HEK293 (cell line): ENCODE data around the gene DCAKD.

ENCODE experiments used
- CTCF ChIA-PET: fragments of 350-600 bp; formaldehyde crosslinking; extraction: SDS; loops from one replicate; lab custom pipeline; 2021; ENCODE audit warnings: antibody characterized with exemption; lab: Yijun Ruan, JAX
- POLR2A ChIA-PET: fragments of 300-600 bp; formaldehyde crosslinking; extraction: SDS; loops from one replicate; lab custom pipeline; 2020; ENCODE audit warnings: antibody characterized with exemption, inconsistent platforms; lab: Yijun Ruan, JAX
- H3K27ac ChIP-seq: fragments of 200-500 bp; sonication (Bioruptor generic); 2 replicates; pipeline ENCODE4 v1.5.1; 2014; ENCODE audit warnings: low read depth, low read length, control low read depth, inconsistent platforms; ENCODE audit errors: extremely low read depth
- H3K36me3 ChIP-seq, 2 experiments: fragments of 200-500 bp in 1 of 2; sonication (Bioruptor generic) in 1 of 2; 1 replicate in 1 of 2; 2 replicates in 1 of 2; pipeline ENCODE4 v1.5.1; 2014 to 2017; ENCODE audit warnings: inconsistent platforms in 2 of 2, low read length in 2 of 2; ENCODE audit not compliant: control insufficient read depth in 2 of 2, insufficient read depth in 1 of 2
- H3K4me1 ChIP-seq: fragments of 200-500 bp; sonication (Bioruptor generic); 2 replicates; pipeline ENCODE4 v1.5.1; 2014; ENCODE audit warnings: mild to moderate bottlenecking, low read length, inconsistent platforms; ENCODE audit not compliant: control insufficient read depth, insufficient read depth
- H3K4me3 ChIP-seq: 2 replicates; pipeline ENCODE4 v1.5.1; 2011; ENCODE audit warnings: low read depth, mild to moderate bottlenecking, control low read depth, low read length, moderate library complexity
- H3K9me3 ChIP-seq: fragments of 200-500 bp; sonication (Bioruptor generic); 2 replicates; pipeline ENCODE4 v1.5.1; 2014; ENCODE audit warnings: low read depth, low read length, inconsistent platforms; ENCODE audit not compliant: control insufficient read depth, insufficient read depth
- EGR2 ChIP-seq: fragments of 450-650 bp; formaldehyde crosslinking; IDR thresholded peaks from 2 replicates; pipeline ENCODE4 v1.5.1; 2016; ENCODE audit warnings: low read depth, missing biosample characterization, missing genetic modification characterization
- GFI1B ChIP-seq: fragments of 450-650 bp; formaldehyde crosslinking; IDR thresholded peaks from 2 replicates; pipeline ENCODE4 v1.5.1; 2016; ENCODE audit warnings: missing biosample characterization, missing genetic modification characterization
- IKZF3 ChIP-seq: fragments of 450-650 bp; IDR thresholded peaks from 2 replicates; pipeline ENCODE4 v1.5.0; 2018; ENCODE audit warnings: missing biosample characterization, mild to moderate bottlenecking, missing genetic modification characterization, moderate library complexity
- SCRT2 ChIP-seq: fragments of 450-650 bp; formaldehyde crosslinking; IDR thresholded peaks from 2 replicates; pipeline ENCODE4 v1.5.1; 2016; ENCODE audit warnings: missing biosample characterization, missing genetic modification characterization
- SP3 ChIP-seq: fragments of 450-650 bp; formaldehyde crosslinking; IDR thresholded peaks from 2 replicates; pipeline ENCODE4 v1.5.1; 2016; ENCODE audit warnings: missing biosample characterization, missing genetic modification characterization
- WT1 ChIP-seq: fragments of 450-650 bp; formaldehyde crosslinking; IDR thresholded peaks from 2 replicates; pipeline ENCODE4 v1.5.1; 2016; ENCODE audit warnings: missing biosample characterization, missing genetic modification characterization
- ZBTB20 ChIP-seq: fragments of 450-650 bp; formaldehyde crosslinking; IDR thresholded peaks from 2 replicates; pipeline ENCODE4 v1.5.1; 2016; ENCODE audit warnings: missing biosample characterization, missing genetic modification characterization
- ZBTB21 ChIP-seq: fragments of 450-650 bp; formaldehyde crosslinking; IDR thresholded peaks from 2 replicates; pipeline ENCODE4 v1.5.1; 2017; ENCODE audit warnings: missing biosample characterization, missing genetic modification characterization
- ZFP69B ChIP-seq: fragments of 450-650 bp; formaldehyde crosslinking; IDR thresholded peaks from 2 replicates; pipeline ENCODE4 v1.5.1; 2016; ENCODE audit warnings: missing biosample characterization, missing genetic modification characterization
- ZNF426 ChIP-seq: fragments of 450-650 bp; formaldehyde crosslinking; IDR thresholded peaks from 2 replicates; pipeline ENCODE4 v1.5.1; 2017; ENCODE audit warnings: missing biosample characterization, missing genetic modification characterization, mild to moderate bottlenecking, inconsistent platforms, moderate library complexity
- ZNF560 ChIP-seq: fragments of 450-650 bp; formaldehyde crosslinking; IDR thresholded peaks from 2 replicates; pipeline ENCODE4 v1.5.1; 2017; ENCODE audit warnings: missing biosample characterization, missing genetic modification characterization, borderline replicate concordance
- ZNF677 ChIP-seq: fragments of 450-650 bp; IDR thresholded peaks from 2 replicates; pipeline ENCODE4 v1.5.0; 2018; ENCODE audit warnings: missing biosample characterization, mild to moderate bottlenecking, missing genetic modification characterization, moderate library complexity
- ZNF76 ChIP-seq: fragments of 450-650 bp; formaldehyde crosslinking; IDR thresholded peaks from 2 replicates; pipeline ENCODE4; 2016; ENCODE audit warnings: low read depth, missing biosample characterization, missing genetic modification characterization, borderline replicate concordance
- TF ChIP-seq, protein P1 (sequence below): fragments of 450-650 bp; formaldehyde crosslinking; IDR thresholded peaks from 2 replicates; pipeline ENCODE4 v1.5.1; 2016; ENCODE audit warnings: missing biosample characterization, missing genetic modification characterization
- TF ChIP-seq, protein P2 (sequence below): fragments of 450-650 bp; formaldehyde crosslinking; IDR thresholded peaks from 2 replicates; pipeline ENCODE4 v1.5.1; 2017; ENCODE audit warnings: missing biosample characterization, missing genetic modification characterization
- TF ChIP-seq, protein P3 (sequence below): fragments of 450-650 bp; formaldehyde crosslinking; IDR thresholded peaks from 2 replicates; pipeline ENCODE4 v1.5.1; 2016; ENCODE audit warnings: missing biosample characterization, missing genetic modification characterization
- TF ChIP-seq, protein P4 (sequence below): fragments of 450-650 bp; formaldehyde crosslinking; IDR thresholded peaks from 2 replicates; pipeline ENCODE4 v1.5.1; 2016; ENCODE audit warnings: missing biosample characterization, missing genetic modification characterization

The DCAKD gene

DNA sequence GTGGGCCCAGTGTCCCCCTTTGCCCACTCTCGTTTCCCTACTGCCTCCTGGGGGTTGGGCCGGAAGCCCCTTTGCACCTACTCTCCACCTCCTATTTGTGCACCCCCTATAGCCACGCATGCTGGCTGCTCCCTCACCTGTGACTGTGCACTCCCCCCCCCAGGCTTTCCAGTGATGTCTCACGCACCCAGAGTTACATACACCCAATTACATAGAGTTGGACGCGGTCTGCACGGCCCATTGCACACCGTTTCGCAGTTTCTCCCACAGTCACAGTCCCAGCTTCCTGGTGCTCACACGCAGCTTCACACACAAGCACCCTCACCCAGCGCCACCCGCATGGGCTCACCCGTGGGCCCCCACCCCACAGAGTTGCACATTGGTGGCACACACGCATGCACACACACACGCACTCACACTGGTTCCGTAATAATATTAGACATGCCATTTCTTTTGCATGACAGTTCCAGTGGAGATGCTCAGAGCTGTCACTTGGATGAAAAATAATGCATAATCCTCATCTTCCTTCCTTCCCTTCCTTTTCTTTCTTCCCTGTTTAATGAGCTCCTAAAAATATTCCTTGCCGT is 61.8 kb downstream of the DCAKD start:
- no peaks in the 10 kb centered on the region for H3K36me3 ChIP-seq
- no peak for TF ChIP-seq ZNF560 (tag by site-specific recombination)
- H3K27ac ChIP-seq = no peak overlapping the region
- H3K4me3 ChIP-seq = no peak overlapping the region
- ChIA-PET POLR2A (no interaction called here), CTCF (interaction anchor here (0.9 to 1.5 kb wide), 4 partner anchors 9 to 146 kb away, joined by 3 to 6 read pairs (median 4); partner anchors contain the start of gene ACBD4)
- H3K4me1 ChIP-seq = no peaks in the 10 kb centered on the region
- H3K9me3 ChIP-seq = no peaks in the 10 kb centered on the region

DNA sequence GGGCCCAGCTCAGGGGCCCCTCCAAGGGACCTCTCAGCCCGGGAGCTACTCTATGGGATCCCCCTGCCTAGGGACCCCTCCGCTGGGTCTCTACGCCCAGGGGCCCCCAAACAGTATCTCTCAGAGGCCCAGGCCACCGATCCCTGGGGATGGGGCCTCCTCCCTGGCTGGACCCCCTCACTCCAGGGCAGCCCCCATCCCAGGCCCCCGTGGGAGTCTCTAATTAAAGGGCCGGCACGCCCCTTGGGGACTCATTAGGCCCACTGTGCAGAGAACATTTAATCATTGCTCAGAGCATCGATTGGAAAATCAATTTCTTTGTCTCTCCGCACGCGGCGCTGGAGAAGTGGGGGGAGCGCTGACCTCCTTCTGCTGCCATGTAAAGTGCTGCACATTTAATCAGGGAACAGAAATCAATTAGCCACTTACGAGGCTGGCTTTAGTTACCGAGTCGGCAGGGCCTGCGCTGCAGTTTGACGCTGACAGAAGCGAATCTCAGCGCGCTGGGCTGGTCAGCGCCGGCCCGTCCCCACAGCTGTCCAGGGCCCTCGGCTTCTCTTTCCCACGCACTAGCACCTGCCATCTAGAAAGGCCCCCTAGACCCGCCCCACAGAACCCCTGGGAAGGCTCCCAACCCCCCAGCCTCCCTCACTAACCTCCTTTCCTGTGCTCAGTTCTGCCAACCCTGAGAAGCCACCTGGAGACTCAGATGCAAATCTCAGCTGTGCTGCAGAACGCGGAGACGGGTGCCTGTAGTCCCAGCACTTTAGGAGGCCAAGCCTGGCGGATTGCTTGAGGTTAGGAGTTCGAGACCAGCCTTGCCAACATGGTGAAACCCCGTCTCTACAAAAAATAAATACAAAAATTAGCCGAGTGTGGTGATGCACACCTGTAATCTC is 63.1 kb downstream of the DCAKD start:
- POLR2A ChIA-PET = no interaction called here
- Histone ChIP-seq H3K4me1 (no peaks in the 10 kb centered on the region), H3K27ac (no peak overlapping the region), H3K4me3 (no peak overlapping the region), H3K9me3 (no peaks in the 10 kb centered on the region), H3K36me3 (no peaks in the 10 kb centered on the region)
- TF ChIP-seq EGR2 (tag by site-specific recombination) = no peak
- no peak for TF ChIP-seq SCRT2
- TF ChIP-seq, protein P1, sequence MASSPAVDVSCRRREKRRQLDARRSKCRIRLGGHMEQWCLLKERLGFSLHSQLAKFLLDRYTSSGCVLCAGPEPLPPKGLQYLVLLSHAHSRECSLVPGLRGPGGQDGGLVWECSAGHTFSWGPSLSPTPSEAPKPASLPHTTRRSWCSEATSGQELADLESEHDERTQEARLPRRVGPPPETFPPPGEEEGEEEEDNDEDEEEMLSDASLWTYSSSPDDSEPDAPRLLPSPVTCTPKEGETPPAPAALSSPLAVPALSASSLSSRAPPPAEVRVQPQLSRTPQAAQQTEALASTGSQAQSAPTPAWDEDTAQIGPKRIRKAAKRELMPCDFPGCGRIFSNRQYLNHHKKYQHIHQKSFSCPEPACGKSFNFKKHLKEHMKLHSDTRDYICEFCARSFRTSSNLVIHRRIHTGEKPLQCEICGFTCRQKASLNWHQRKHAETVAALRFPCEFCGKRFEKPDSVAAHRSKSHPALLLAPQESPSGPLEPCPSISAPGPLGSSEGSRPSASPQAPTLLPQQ (tag by site-specific recombination) = no peak
- TF ChIP-seq, protein P2, sequence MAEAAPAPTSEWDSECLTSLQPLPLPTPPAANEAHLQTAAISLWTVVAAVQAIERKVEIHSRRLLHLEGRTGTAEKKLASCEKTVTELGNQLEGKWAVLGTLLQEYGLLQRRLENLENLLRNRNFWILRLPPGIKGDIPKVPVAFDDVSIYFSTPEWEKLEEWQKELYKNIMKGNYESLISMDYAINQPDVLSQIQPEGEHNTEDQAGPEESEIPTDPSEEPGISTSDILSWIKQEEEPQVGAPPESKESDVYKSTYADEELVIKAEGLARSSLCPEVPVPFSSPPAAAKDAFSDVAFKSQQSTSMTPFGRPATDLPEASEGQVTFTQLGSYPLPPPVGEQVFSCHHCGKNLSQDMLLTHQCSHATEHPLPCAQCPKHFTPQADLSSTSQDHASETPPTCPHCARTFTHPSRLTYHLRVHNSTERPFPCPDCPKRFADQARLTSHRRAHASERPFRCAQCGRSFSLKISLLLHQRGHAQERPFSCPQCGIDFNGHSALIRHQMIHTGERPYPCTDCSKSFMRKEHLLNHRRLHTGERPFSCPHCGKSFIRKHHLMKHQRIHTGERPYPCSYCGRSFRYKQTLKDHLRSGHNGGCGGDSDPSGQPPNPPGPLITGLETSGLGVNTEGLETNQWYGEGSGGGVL (tag by site-specific recombination) = no peak
- TF ChIP-seq ZNF426 (tag by site-specific recombination) = no peak
- TF ChIP-seq, protein P3, sequence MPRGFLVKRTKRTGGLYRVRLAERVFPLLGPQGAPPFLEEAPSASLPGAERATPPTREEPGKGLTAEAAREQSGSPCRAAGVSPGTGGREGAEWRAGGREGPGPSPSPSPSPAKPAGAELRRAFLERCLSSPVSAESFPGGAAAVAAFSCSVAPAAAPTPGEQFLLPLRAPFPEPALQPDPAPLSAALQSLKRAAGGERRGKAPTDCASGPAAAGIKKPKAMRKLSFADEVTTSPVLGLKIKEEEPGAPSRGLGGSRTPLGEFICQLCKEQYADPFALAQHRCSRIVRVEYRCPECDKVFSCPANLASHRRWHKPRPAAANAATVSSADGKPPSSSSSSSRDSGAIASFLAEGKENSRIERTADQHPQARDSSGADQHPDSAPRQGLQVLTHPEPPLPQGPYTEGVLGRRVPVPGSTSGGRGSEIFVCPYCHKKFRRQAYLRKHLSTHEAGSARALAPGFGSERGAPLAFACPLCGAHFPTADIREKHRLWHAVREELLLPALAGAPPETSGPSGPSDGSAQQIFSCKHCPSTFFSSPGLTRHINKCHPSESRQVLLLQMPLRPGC = no peak
- CTCF ChIA-PET = interaction anchor here (0.9 to 1.1 kb wide), 2 partner anchors 10 to 32 kb away, joined by 3 to 4 read pairs; no protein-coding TSS in a partner anchor

DNA sequence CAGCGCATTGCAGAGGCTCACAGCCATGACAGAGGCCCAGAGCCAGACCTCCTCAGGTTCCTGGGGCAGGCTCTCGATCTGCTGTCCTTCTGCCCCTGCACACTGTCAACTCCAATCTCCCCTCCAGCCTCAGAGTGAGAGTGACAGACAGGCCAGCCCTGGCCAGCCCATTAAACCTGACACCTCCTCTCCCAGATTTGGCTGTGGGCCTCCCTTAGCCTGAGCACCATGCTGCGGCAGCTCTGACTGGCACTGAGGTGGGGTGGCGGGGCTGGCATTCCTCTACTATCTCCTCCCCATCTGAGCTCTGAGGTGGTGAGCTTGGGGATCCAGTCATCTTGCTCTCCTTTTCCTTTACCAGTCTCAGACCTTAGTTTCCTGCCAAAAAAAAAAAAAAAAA is 67.9 kb downstream of the DCAKD start:
- no peak overlapping the region for H3K27ac ChIP-seq
- H3K4me3 ChIP-seq = no peak overlapping the region
- peaks cover 5% of the 10 kb centered on the region; the same call in 1 of the 2 replicates for H3K4me1 ChIP-seq
- TF ChIP-seq IKZF3 = no peak
- TF ChIP-seq ZBTB20 (tag by site-specific recombination) = no peak
- no peak for TF ChIP-seq ZNF76 (tag by site-specific recombination)
- TF ChIP-seq ZFP69B = no peak
- TF ChIP-seq WT1 = no peak
- TF ChIP-seq SP3 (tag by site-specific recombination) = no peak
- TF ChIP-seq ZNF677 (tag by site-specific recombination) = no peak
- TF ChIP-seq, protein P4, sequence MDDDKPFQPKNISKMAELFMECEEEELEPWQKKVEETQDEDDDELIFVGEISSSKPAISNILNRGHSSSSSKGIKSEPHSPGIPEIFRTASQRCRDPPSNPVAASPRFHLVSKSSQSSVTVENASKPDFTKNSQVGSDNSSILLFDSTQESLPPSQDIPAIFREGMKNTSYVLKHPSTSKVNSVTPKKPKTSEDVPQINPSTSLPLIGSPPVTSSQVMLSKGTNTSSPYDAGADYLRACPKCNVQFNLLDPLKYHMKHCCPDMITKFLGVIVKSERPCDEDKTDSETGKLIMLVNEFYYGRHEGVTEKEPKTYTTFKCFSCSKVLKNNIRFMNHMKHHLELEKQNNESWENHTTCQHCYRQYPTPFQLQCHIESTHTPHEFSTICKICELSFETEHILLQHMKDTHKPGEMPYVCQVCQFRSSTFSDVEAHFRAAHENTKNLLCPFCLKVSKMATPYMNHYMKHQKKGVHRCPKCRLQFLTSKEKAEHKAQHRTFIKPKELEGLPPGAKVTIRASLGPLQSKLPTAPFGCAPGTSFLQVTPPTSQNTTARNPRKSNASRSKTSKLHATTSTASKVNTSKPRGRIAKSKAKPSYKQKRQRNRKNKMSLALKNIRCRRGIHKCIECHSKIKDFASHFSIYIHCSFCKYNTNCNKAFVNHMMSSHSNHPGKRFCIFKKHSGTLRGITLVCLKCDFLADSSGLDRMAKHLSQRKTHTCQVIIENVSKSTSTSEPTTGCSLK (tag by site-specific recombination) = no peak
- TF ChIP-seq GFI1B (tag by site-specific recombination) = no peak
- no peak for TF ChIP-seq ZBTB21 (tag by site-specific recombination)
- ChIA-PET CTCF (interaction anchor here (0.6 kb wide), 2 partner anchors 21 to 145 kb away, joined by 3 read pairs; no protein-coding TSS in a partner anchor), POLR2A (interaction anchor here (0.6 kb wide), 1 partner anchor 274 kb away, joined by 3 read pairs; no protein-coding TSS in a partner anchor)
- no peaks in the 10 kb centered on the region for H3K9me3 ChIP-seq
- H3K36me3 ChIP-seq = no peaks in the 10 kb centered on the region
